NOMO-1 treated with dmso at 0.1 percent for 144 hours (cell line): ENCODE data around the gene OTUD6A.
"Not testable (repeated sequence)": the region's sequence is repeated elsewhere in the genome, so short reads cannot be mapped to it uniquely, and the experiment has no call there.

ENCODE experiments used
- DNase-seq: peaks from one replicate; lab custom pipeline; 2025; ENCODE audit not compliant: unreplicated experiment; lab: John Stamatoyannopoulos, UW

The OTUD6A gene

DNA sequence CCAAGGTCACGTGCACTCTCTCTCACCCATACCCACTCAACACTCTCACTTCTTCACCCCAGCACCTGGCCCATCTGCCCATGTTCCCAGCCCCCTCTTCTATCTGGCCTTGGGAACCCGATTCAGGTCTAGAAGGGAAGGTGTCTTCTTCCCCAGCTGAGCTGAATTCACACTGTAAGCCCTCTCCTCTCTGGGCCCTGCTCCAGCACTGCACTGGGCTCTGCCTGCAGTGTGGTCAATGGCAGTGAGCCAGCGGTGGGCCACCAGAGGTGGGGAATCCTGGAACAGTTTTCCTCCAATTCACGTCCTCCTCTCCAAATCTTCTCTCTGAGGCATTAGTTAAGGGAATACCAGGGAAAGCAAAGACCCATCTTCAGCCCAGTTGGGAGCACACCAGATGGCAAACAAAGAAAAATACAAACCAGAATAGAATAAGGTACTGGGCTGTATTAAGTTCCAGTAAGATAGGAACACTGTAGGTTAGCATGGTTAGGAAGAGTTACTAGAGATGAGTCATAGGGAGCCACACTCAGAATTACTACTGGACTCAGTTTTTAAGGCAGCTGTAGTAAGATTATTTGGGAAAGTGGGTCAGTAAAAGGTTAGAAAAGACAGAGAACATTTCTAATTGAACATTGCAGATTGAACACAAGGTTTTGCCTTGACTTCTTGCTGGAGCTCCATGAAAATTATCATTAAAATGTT is 17.6 kb upstream of the OTUD6A start:
- DNase-seq, result no peak

DNA sequence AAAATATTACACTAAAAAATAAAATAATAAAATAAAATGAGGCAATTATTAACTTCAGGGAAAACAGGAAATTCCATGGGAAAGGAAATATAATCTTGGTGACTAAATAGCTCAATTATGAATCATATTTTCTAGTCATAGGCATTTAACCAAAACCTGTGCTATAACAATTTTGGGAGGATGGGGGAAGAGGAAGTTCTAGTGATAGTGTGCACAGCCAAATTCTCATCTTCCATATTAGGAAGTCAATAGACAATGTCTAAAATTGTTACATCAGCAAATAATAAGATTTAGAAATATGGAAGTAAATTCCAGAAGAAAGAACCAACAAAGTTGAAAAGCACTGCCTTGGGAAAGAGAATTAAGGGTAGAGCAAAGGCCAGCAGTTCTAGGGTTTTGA is 15.3 kb upstream of the OTUD6A start:
- no peak for DNase-seq

DNA sequence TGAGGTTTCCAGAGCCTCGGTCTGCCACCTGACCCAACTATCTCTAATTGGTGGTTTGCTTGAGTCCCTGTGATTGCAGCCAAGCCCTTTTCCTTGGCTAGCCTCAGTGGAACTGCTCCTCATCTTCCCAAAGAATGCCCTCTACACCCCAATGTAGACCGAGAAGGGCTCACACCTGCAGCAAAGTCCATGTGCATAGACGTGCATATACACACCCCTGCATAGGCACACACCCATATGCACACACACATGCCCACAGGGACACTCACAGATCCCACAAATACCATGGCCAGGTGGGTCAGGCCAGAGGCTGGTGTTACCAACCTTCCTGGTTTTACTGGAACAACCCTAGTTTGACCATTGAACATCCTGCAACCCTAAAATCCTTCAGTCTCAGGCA is 12.9 kb upstream of the OTUD6A start:
- DNase-seq, result no peak

DNA sequence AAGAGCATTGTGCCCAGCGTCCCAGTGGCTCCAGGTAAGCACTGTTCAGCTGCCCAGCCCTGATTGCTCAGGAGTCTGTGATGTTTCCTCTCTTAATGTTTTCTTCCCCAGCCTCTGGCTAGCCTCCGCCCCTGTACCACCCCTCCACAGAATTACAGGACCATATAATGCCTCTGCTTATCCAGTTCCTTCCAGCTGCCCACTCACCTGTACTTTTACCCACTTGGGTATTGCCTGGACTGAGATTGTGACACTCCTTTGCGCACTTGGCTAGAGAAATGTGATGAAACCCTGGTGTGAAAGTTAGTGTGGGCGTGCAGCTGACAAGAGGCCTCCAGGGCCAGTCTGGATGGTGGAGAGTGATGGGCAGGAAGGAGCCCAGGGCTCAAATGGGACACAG is 12.3 kb upstream of the OTUD6A start, which contains the start of gene AWAT2:
Gene AWAT2, minus strand, starts transcription at position 14 of the 400 bp plus-strand sequence. Its CDS starts 6 bp downstream, at position 8.
- DNase-seq, result no peak

DNA sequence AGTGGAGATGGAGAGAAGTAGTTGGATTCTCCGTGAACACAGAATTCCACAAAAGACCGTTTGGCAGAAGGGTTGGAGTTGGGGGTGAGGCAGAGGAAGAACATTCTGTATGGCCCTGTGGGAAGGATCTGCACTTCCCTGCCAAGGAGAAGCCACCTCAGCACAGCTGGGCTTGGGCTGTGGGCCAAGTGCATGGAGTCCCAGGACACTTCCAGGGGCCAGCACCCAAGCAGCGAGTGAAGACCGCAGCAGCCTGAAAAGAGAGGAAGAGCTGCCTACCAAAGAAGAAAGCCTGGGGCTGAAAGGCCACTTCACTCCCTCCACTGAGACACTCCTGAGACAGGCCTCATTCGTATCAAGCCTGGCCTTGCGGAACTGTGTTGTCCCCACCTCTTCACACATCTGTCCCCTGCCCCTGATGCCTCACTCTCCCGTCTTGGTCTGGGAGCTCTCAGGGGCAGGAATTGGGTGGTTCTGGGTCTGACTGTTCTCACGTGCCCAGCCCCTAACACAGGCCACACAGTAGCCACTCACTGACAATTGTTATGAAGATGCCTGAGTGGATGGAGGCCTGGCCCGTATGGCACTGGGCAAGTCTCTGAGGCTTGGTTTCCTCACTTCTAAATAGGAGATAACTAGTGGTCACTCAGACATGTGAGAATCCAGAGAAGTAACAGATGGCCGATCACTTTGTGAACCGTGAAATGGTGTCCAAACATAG is 9.2 kb upstream of the OTUD6A start:
- DNase-seq, result no peak

DNA sequence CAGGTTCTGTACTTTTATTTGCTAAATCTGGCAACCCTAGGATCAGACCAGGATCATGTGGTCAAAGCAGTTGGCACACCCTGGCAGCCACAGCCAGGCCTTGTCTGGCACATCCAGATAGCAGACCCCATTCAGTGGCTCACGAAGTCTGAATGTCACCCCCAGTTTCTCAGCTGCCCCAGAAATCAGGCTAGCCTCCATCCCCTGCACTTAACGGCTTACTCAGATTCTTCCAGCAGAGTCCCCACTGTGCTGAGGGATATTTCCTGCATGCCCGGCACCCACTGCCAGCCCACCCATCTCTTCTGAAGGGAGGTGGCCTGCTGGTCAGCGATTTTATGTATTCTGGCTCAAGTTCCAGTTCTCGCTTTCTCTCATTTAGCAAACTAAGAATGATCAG is 7.9 kb upstream of the OTUD6A start:
- no peak for DNase-seq

DNA sequence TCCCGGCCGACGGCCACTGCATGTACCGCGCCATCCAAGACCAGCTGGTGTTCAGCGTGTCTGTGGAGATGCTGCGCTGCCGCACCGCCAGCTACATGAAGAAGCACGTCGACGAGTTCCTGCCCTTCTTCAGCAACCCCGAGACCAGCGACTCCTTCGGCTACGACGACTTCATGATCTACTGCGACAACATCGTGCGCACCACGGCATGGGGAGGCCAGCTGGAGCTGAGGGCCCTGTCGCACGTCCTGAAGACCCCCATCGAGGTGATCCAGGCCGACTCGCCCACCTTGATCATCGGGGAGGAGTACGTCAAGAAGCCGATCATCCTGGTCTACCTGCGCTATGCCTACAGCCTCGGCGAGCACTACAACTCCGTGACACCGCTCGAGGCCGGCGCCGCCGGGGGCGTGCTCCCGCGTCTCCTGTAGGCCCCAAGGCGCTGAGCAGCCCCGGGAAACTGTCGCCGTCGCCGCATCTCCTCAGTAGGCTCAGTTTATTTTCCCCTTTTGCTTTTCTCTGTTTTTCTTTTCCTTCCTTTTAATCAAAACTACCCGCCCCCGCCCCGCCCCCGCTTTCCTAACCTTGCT is 799 bp downstream of the OTUD6A start:
- no peak for DNase-seq

DNA sequence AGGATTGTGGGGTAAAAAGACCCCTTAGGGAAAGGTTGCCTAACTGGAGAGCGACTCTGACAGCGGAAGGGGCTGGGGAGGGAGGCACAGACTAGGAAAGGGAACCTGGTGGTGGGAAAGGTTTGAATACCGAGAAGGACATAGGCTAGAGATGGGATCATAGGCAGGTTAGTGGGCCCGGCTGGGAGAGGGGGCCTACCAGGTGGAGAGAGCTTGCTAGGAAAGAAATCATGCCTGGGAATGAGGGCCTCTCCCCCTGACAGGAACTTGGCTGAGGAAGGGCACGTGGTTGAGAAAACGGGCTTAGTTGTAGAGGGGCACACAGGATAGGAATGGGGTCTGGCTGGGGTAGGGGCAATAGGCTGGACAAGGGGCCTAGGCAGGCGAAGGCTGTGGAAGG is 4.4 kb downstream of the OTUD6A start:
- DNase-seq, result no peak

DNA sequence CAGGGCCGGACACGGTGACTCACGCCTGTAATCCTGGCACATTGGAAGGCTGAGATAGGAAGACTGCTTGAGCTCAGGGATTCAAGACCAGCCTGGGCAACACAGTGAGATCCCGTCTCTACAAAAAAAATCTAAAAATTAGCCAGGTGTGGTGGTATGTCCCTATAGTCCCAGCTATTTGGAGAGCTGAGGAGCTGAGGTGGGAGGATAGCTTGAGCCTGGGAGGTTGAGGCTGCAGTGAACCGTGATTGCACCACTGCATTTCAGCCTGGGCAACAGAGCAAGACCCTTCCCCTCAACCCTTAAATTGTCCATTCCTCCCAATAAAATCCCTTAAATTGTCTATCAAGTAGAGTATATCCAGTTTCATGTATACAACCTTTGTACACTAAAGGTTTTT is 17.0 kb downstream of the OTUD6A start:
- DNase-seq, result no peak

DNA sequence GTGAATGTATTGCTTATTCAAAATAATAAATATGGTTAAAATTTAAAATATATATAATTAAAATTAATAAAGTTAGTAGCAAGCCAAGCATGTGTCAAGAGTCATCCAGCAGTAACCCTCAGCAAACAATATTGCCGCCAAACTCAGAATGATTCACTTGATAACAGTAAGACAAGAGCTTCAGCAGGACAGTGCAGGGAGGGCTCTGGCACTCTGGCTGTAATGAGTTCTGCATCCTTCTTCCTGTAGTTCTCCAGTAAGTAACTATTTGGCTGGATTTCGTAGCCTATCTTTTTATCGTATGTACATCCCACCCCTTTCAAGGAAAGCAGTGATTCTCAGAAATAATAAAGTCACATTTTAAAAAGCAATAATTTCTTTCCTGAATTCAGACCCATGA is 17.6 kb downstream of the OTUD6A start:
- DNase-seq, result no peak

DNA sequence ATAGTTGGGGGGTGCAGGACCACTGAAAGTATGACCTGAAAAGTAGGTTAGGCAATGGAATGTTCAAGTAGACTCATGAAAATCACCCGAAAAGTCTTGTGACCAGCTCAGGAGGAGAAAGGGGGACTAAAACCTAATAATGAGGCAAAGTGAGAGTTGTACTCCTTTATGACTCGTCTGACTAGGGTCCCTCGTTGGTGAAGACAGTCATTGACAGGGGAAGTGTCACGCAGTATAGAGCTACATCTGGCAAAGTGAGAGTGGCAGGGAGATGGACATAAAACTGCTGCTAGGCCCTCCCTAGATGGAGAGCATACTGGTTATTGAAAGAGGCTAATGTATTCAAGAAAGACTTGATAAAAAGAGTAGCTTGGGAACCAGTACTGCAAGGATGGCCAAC is 20.5 kb downstream of the OTUD6A start:
- DNase-seq, result no peak

DNA sequence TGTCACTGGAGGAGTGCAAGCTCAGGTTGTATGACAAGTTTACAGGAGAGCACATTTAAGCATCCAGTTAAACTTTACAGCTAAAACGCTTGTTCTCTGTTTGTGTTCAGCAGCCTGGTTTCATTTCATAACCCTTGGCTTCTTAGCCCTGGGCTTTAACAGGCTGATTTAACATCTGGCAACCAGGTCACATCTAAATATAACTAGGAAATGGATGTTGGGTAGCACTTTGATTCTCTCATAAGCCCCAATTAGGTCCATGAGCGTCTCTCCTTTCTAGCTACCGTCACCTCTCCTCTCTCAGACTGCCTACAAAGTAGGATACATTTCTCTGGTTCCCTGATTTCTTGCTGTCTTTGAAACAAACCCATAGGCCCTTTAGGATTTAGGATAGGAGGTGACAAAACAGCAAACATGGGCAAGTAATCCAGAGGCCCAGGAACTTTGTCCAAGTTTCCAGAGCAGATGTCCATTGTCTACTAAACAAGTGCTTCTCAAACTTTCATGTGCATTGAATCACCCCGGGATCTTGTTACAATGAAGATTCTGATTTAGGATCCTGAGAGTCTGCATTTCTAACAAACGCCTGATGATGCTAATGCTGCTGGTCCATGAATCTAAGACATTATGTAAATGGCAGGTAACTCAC is 22.5 kb downstream of the OTUD6A start:
- DNase-seq, result no peak

DNA sequence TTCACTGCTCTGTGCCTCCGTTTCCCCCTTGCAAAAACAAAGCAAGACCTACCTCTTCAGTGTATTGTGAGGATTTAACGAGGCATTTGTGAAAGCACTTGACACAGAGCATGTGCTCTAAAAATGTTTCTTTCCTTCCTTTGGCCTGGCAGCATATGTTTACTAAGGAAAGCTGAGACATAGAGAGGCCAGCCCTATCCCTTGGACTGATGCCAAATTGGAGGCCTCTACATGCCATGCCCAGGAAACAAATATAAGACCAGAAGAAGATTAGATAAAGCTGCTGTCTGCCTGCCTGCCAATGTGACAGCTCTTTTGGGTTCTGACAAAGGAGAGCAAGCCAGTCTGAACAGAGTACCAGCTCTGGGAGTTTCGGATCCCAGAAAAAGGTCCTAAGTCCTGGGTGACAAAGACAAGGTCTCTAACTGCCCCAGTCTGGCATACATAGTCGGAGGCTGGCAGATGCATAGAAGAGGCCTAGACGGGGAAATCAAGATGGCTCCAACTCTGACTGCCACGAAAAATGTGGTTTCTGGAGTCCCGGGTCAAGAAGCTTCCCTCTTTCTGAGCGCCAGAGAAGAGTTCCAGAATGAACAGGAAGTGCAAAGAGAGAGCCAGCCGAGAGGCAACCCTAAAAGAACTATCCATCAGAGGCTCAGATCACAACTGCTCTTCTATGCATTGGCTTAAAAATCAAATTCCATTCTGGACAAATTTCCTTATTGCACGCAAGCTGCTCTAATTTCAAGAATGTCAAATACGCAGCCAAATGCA is 25.8 kb downstream of the OTUD6A start:
- DNase-seq, result no peak

DNA sequence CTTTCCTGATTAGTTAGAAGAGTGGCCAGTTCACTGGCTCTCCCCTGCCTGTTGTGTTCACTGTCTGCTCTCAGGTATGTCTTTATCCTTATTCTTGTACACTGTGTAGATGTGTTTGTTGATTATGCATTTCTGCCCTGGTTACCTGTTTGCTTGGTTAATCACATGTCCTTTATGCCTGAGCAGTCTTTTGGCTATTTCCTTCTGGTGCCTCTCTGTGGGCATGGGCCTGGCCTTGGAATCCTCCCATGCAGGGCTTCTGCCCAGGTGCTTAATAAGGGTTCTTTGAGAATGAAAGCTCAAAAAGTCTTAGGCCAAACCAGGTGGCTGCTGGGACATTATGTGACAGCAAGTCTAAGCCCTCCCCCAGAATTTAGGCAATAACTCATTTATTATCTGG is 26.5 kb downstream of the OTUD6A start:
- DNase-seq, result no peak

DNA sequence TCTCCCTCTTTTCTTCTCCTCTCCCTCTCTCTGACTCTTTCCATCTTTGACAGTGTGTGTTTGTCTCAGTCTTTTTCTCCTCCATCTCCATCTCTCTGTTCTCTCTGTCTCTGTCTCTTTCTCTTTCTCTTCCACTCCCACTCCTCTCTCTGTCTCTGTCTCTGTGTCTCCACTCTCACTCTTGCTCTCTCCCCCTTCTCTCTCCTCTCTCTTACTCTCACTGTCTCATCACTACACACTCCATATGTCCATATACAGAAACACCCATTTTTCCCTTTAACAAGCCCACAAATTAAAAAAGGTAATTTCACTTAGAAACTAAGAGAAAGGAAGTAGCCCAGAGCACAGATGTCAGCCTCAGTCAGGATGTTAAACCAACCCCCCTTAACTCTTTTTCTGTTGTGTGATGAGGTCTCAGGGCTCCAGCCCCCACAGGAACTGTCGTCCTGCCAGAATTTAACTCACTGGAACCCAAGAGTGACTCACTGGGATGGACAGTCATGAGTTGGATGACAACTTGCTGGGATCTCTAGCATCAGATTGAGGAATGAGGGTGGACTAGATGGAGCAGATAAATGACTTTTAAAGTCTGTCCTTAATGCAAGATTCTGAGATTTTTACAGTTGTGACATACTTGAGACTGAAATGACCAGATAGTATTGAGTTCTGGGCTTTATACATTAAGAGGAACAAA is 27.5 kb downstream of the OTUD6A start:
- DNase-seq, result no peak

DNA sequence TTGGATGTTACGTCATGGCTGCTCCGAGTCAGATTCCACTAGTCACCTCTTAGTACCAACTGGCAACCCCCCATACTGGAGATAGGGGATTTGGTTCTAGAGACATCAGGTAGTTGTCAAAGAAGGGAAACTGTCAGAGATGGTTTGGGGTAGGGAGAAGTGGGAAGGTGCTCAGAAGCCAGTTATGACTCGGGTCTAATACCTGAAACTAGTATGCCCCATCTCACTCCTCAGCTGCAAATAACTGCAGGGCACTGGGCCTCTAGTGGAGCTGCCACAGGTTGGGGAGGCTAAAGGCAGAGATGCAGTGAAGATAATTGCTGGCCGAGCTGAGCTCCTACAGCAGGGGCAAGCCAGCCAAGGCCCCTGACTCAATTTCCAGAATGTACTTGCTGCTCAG is 30.0 kb downstream of the OTUD6A start:
- DNase-seq, result no peak

DNA sequence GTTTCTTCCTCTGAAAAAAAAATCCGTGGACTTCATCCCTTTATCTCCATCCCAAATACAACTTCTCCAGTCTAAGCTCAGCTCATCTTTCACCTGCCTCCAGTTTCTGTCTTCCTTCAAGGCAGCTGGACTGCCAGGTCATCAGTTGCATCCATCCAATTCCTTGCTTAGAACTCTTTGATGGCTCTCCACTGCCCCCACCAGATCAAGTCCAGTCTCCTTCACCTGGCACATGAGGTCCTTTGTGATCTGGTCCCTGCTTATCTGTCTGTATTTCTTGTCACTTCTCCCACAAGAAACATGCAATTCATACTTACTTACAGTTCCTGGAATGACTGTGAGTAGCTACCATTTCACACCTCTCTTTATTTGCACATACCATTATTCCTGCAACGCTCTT is 33.8 kb downstream of the OTUD6A start:
- DNase-seq, result no peak

DNA sequence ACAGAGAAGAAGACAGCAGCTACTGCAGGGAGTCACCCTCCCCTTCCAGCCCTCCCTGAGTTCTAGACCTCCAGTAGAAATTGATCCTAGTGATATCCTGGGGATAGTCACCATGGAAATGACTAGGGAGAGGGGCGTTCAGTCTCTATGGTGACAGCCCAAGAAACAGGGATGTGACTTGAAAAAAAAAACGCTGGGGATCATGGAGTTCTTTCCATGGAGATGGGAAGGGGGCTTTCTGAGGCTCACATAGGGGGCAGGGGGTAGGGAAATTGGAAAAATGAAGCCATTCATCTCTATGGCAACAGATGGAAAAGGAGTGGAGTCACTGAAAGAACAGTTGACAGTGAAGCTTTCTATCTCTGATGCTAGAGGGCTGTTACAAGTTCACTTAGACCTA is 43.0 kb downstream of the OTUD6A start:
- no peak for DNase-seq

DNA sequence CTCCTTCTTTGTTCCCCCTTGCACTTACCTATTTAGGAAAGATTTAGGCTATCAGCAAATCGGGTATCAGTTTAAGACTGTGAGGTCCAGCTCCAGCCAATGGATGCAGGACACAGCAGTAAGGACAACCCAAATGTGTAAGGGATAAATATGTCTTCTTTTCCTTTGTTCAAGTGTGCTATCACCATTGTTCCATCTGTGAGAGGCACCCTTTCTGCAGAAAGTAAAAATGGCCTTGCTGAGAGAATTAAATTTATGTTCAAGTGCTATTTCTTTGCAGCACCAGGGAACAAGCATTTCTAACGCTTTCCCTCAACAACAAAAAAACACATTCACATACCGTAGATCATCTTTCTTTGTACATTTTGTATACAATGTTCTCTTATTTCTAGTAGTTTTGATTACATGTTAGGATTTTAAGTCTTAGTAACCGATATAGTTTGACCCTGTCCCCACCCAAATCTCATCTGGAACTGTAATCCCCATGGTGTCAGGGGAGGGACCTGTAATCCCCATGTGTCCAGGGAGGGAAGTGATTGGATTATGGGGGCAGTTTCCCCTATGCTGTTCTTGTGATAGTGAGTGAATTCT is 49.3 kb downstream of the OTUD6A start:
- not testable (repeated sequence) for DNase-seq
